22Rv1 (cell line): ENCODE results near the gene RPS27.
"Not testable (repeated sequence)": the region's sequence is repeated elsewhere in the genome, so short reads cannot be mapped to it uniquely, and the experiment has no call there.

Source experiments
- H3K27ac ChIP-seq: fragments of 450-650 bp; 2 replicates; pipeline ENCODE4 v1.5.1; 2017
- ZFX ChIP-seq: fragments of 450-650 bp; IDR thresholded peaks from 2 replicates; pipeline ENCODE4 v1.6.1; 2017; ENCODE audit warnings: antibody characterized with exemption, borderline replicate concordance
- TF ChIP-seq, protein P1 (sequence below): fragments of 450-650 bp; IDR thresholded peaks from 2 replicates; pipeline ENCODE4 v1.5.1; 2017; ENCODE audit warnings: mild to moderate bottlenecking

The RPS27 gene

DNA sequence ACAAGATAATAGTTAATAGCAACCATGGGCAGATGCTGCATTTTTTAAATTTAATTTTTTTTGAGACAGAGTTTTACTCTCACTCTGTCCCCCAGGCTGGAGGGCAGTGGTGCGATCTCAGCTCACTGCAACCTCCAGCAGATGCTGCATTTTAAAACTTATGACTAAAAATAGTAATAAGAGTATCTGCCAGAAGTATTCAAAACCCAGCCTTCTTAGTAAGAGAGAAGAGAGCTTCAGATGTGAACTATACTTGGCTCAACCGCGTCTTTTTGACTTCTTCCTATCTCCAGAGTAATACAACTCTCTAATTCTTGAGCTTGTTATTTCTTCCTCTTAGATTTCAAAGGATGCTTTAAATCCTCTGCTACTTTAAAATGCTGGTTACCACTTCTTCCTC, 4.6 kb downstream of the RPS27 start:
- H3K27ac ChIP-seq = no peak overlapping the region; the same call in 1 of the 2 replicates
- TF ChIP-seq, protein P1, sequence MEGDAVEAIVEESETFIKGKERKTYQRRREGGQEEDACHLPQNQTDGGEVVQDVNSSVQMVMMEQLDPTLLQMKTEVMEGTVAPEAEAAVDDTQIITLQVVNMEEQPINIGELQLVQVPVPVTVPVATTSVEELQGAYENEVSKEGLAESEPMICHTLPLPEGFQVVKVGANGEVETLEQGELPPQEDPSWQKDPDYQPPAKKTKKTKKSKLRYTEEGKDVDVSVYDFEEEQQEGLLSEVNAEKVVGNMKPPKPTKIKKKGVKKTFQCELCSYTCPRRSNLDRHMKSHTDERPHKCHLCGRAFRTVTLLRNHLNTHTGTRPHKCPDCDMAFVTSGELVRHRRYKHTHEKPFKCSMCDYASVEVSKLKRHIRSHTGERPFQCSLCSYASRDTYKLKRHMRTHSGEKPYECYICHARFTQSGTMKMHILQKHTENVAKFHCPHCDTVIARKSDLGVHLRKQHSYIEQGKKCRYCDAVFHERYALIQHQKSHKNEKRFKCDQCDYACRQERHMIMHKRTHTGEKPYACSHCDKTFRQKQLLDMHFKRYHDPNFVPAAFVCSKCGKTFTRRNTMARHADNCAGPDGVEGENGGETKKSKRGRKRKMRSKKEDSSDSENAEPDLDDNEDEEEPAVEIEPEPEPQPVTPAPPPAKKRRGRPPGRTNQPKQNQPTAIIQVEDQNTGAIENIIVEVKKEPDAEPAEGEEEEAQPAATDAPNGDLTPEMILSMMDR = no peak
- TF ChIP-seq ZFX = no peak

DNA sequence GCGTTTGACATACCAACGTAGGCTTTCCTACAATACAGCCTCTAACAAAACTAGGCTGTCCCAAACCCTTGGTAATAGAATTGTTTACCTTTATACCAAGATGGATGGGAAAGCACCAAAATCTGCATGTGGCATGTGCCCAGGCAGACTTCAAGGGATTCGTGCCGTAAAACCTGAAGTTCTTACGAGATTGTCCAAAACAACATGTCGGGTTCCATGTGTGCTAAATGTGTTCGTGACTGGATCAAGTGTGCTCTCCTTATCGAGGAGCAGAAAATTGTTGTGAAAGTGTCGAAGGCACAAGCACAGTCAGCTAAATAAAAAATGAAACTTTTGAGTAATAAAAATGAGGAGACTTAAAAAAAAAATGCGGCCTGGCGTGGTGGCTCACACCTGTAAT, 5.1 kb downstream of the RPS27 start:
- peak overlapping the region; percentile 45; the same call in 1 of the 2 replicates for H3K27ac ChIP-seq
- no peak for TF ChIP-seq ZFX
- TF ChIP-seq, protein P1 = no peak

DNA sequence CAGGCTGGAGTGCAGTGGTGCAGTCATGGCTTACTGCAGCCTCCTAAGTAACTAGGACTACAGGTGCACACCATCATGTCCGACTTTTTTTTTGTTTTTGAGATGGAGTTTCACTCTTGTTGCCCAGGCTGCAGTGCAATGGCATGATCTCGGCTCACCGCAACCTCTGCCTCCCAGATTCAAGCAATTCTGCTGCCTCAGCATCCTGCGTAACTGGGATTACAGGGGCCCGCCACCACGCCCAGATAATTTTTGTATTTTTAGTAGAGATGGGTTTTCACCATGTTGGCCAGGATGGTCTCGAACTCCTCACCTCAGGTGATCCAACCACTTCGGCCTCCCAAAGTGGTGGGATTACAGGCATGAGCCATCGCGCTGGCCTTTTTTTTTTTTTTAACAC, 6.3 kb downstream of the RPS27 start:
- peak overlapping the region; percentile 45 for H3K27ac ChIP-seq

DNA sequence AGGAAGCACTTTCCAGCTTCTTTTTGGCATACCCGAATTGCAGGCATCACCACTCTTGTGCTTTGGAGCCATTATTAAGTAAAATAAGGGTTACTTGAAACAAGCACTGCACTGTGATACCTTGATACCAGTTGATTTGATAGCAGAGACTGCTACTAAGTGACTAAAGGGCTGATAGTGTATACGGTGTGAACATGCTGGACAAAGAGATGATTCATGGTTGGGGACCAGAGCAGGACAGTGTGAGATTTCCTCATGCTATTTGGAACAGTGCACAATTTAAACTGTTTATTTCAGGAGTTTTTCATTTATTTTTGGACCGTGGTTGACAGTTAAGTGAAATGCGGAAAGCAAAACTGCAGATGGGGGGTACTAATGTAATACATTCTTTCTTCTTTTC, 9.9 kb downstream of the RPS27 start:
- H3K27ac ChIP-seq = no peak overlapping the region
- TF ChIP-seq ZFX = no peak
- TF ChIP-seq, protein P1 = no peak

DNA sequence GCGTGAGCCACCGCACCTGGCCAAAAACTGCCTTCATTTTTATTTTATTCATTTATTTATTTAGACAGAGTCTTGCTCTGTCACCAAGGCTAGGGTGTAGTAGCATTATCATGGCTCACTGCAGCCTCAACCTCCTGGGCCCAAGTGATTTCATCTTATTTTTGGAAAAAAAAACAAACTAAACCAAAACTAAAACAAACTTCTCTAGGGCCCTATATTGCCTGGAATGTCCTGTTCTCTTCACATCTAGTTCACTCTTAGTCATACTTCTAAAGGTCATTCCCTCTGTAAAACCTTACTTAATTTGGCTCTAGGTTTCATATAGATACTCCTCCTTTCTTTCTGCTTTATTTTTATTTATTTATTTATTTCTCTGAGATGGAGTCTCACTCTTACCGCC, 15.6 kb downstream of the RPS27 start:
- TF ChIP-seq, protein P1 = no peak
- no peak for TF ChIP-seq ZFX
- H3K27ac ChIP-seq = no peak overlapping the region

DNA sequence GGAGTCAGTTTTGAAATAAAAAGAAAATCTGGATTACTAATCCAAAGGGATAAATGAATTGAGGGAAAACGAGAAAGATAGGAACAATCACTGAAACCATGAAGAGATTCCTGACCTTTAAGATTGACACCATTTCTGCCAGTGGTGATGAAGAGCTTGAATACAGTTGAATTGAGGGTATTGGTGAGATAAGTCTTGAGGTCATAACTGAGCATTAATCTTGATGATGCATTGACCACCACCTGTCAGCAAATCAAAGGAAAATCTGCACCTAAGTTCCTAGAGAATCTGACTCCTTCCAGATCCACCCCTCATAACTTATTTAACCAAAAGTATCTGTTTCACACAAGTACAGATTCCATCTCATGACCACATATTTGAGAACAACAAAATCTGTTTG, 21.6 kb downstream of the RPS27 start:
- no peak overlapping the region for H3K27ac ChIP-seq
- TF ChIP-seq, protein P1 = no peak
- TF ChIP-seq ZFX = no peak

DNA sequence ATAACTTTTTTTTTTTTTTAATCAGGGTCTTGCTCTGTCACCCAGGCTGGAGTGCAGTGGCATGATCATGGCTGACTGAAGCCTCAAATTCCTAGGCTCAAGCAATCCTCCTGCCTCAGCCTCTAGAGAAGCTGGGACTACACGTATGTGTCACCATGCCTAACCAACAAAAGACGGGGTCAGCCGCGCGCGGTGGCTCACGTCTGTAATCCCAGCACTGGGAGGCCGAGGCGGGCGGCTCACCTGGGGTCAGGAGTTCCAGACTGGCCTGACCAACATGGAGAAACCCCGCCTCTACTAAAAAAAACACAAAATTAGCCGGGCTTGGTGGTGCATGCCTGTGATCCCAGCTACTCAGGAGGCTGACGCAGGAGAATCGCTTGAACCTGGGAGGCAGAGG, 22.0 kb downstream of the RPS27 start:
- not testable (repeated sequence) for H3K27ac ChIP-seq

DNA sequence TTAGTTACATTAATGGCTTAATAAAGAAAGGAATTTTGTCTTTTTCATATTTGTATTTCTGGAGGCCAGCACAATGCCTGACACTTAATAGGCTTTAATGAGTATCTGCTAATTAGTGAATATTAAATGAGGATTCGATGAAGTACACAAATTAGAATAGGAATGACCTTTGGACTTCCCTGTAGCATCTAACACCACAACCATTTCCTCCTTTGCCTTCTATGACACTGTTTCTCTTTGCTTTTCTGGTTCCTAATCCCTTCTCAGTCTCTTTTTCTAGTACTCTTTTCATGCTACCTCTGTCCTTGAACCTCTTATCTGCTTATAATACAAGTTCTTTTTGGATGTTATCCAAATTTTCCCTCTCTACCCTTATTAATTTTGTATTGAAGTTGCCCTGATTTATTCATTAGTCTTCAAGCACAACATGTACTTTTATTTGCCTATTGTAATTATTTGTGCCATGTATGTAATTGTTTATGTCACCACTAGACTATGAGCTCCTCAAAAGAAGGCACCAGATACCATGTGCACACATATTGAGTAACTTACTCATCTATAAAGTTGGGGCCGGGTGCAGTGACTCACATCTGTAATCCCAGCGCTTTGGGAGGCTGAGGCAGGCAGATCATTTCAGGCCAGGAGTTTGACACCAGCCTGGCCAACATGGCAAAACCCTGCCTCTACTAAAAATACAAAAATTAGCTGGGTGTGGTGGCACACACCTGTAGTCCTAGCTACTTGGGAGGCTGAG, 23.8 kb downstream of the RPS27 start:
- TF ChIP-seq, protein P1 = no peak
- no peak for TF ChIP-seq ZFX
- peak overlapping the region; percentile 45 for H3K27ac ChIP-seq
